Measurements from ENCODE around the gene MAPKAPK2.
"Not testable (repeated sequence)": the region's sequence is repeated elsewhere in the genome, so short reads cannot be mapped to it uniquely, and the experiment has no call there.

The MAPKAPK2 gene

GRCh38 chr1:206684478-206685333 is at the start of gene MAPKAPK2:
TSS of gene MAPKAPK2 (plus strand) at chr1:206684905. CDS start at chr1:206685230, 325 bp downstream.
- DNase-seq: peak; percentile 57

GRCh38 chr1:206635080-206635977 is 49.4 kb upstream of the MAPKAPK2 start, which contains the start of gene DYRK3:
TSS of gene DYRK3 (plus strand) at chr1:206635536. CDS start at chr1:206635704, 168 bp downstream.
- peak; percentile 85 for DNase-seq

- DNase-seq: no peak
Observed at GRCh38 chr1:206635978-206636345, 48.7 kb upstream of the MAPKAPK2 start.

- no peak for DNase-seq
Observed at GRCh38 chr1:206636671-206637070, 48.0 kb upstream of the MAPKAPK2 start.

- no peak for DNase-seq
Observed at GRCh38 chr1:206637605-206638004, 47.1 kb upstream of the MAPKAPK2 start.

GRCh38 chr1:206642074-206642473 is 42.6 kb upstream of the MAPKAPK2 start:
- DNase-seq: not testable (repeated sequence)

- no peak for DNase-seq
Observed at GRCh38 chr1:206643118-206643698, 41.5 kb upstream of the MAPKAPK2 start.

GRCh38 chr1:206646504-206646903 is 38.2 kb upstream of the MAPKAPK2 start:
- no peak for DNase-seq

GRCh38 chr1:206647224-206647623 is 37.5 kb upstream of the MAPKAPK2 start:
- no peak for DNase-seq

GRCh38 chr1:206649261-206649921 is 35.3 kb upstream of the MAPKAPK2 start:
- no peak for DNase-seq

GRCh38 chr1:206651014-206651413 is 33.7 kb upstream of the MAPKAPK2 start:
- no peak for DNase-seq

GRCh38 chr1:206651958-206652890 is 32.5 kb upstream of the MAPKAPK2 start:
- DNase-seq: no peak

GRCh38 chr1:206653715-206654459 is 30.8 kb upstream of the MAPKAPK2 start:
- DNase-seq: no peak

- DNase-seq: no peak
Observed at GRCh38 chr1:206654828-206655227, 29.9 kb upstream of the MAPKAPK2 start.

- no peak for DNase-seq
Observed at GRCh38 chr1:206655471-206655882, 29.2 kb upstream of the MAPKAPK2 start.

GRCh38 chr1:206656936-206657335 is 27.8 kb upstream of the MAPKAPK2 start:
- no peak for DNase-seq

GRCh38 chr1:206657751-206658150 is 27.0 kb upstream of the MAPKAPK2 start:
- no peak for DNase-seq

- DNase-seq: no peak
Observed at GRCh38 chr1:206658264-206658980, 26.3 kb upstream of the MAPKAPK2 start.

GRCh38 chr1:206658981-206659273 is 25.8 kb upstream of the MAPKAPK2 start:
- no peak for DNase-seq

- DNase-seq: no peak
Observed at GRCh38 chr1:206660136-206660535, 24.6 kb upstream of the MAPKAPK2 start.

Measured in amniotic stem cell (primary cell).